Tibial nerve (tissue), 4 donors: ENCODE data around the gene FADS6. TPM values are rescaled to one million over a fixed set of nuclear protein-coding genes. Genes with fewer than 3 reads are reported as not detected.

Source experiments
- DNase-seq, 2 donors: peaks; one replicate each; pipeline ENCODE4 v3.0.0-alpha.2; 2019; ENCODE audit warnings: low spot score in 2 of 2
- H3K27ac ChIP-seq, 4 donors: fragments of 200-600 bp; sonication (generic) in 3 of 4; one replicate each; pipeline ENCODE4 v1.5.1; 2017 to 2019; ENCODE audit warnings: mild to moderate bottlenecking in 1 of 4
- H3K27me3 ChIP-seq, 2 donors: fragments of 200-600 bp; sonication (generic) in 1 of 2; one replicate each; pipeline versions ENCODE4 v1.5.1 to v1.6.0; 2017 to 2019
- H3K36me3 ChIP-seq, 3 donors: fragments of 200-600 bp; sonication (generic); one replicate each; pipeline ENCODE4 v1.5.1; 2018 to 2019
- H3K4me1 ChIP-seq, 4 donors: fragments of 200-600 bp; sonication (generic) in 3 of 4; one replicate each; pipeline ENCODE4 v1.5.1; 2017 to 2019
- H3K4me3 ChIP-seq, 4 donors: fragments of 200-600 bp; sonication (generic) in 3 of 4; one replicate each; pipeline ENCODE4 v1.5.1; 2017 to 2019; ENCODE audit warnings: mild to moderate bottlenecking in 1 of 4, moderate library complexity in 1 of 4
- H3K9me3 ChIP-seq, 4 donors: fragments of 200-600 bp; sonication (generic) in 3 of 4; one replicate each; pipeline ENCODE4 v1.5.1; 2017 to 2019
- EP300 ChIP-seq, 2 donors: sonication (generic); formaldehyde crosslinking; IDR thresholded peaks; one replicate each; pipeline ENCODE4 v1.6.1; 2017; ENCODE audit warnings: antibody characterized with exemption in 2 of 2, mild to moderate bottlenecking in 1 of 2
- POLR2A ChIP-seq, 2 donors: fragments of 450-650 bp; IDR thresholded peaks; one replicate each; pipeline ENCODE4 v1.6.1; 2017; ENCODE audit warnings: antibody characterized with exemption in 2 of 2, mild to moderate bottlenecking in 2 of 2, moderate library complexity in 2 of 2
- WGBS, 2 donors: methylation state at CpG; one replicate each; pipeline ENCODE4 v1.1.5; 2018; 5-methylcytosine and 5-hydroxymethylcytosine counted together
- total RNA-seq, 4 donors: library from RNA; depleted of rRNA; stranded (reverse); fragments of >200 nt; gene quantifications; one replicate each; pipeline ENCODE4 v1.1.0, GENCODE V29; 2016
- TF ChIP-seq, protein P1 (sequence below), 5 experiments: fragments of 200-600 bp in 3 of 5; fragments of 450-650 bp in 2 of 5; sonication (generic) in 3 of 5; IDR thresholded peaks; one replicate each; pipeline ENCODE4 v1.5.1; 2016 to 2019; ENCODE audit warnings: antibody characterized with exemption in 5 of 5, mild to moderate bottlenecking in 3 of 5, moderate library complexity in 2 of 5

The FADS6 gene
- total RNA-seq, 4 donors from 2014 or later, result not detected

DNA sequence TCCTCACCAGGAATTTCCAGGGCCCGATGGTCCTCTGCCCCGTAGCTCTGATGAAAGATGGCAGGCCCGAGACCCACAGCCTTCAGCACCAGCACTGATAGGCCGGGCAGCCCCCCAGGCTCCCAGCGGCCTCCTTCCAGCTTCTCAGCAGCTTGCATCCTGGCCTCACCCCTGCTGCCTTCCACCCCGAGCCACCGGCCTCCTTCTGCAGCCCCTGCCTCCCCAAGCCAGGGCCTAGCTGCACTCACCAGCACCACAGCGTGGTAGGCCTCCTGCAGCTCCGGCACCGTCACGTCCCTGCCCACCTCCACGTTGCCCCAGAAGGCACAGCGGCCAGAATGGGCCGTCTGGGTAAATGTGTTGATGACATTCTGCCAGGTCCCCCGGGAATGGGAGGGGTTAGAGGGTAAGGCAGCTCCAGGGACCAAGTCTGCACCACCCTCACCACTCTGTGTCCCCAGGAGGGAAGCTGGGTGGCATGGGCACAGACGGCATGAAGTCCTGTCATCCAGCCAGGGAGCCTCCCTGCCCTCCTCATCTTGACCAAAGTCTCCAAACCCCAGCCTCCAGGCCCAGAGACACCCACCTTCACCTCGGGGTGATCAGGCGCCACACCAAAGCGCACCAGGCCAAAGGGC, 27.1 kb downstream of the FADS6 start:
- no peak for DNase-seq
- Histone ChIP-seq H3K4me1 (peaks cover 0 to 19% (median 3%) of the 10 kb centered on the region in 4 donors), H3K27me3 (peaks cover 0 to 4% of the 10 kb centered on the region in 2 donors), H3K27ac (no peak overlapping the region), H3K9me3 (no peaks in the 10 kb centered on the region), H3K4me3 (no peak overlapping the region), H3K36me3 (peaks cover 0 to 17% (median 0%) of the 10 kb centered on the region in 3 donors)
- TF ChIP-seq POLR2A (IDR thresholded peaks at IDR 0.05) (no peak), EP300 (IDR thresholded peaks at IDR 0.05) (no peak)
- TF ChIP-seq, protein P1, sequence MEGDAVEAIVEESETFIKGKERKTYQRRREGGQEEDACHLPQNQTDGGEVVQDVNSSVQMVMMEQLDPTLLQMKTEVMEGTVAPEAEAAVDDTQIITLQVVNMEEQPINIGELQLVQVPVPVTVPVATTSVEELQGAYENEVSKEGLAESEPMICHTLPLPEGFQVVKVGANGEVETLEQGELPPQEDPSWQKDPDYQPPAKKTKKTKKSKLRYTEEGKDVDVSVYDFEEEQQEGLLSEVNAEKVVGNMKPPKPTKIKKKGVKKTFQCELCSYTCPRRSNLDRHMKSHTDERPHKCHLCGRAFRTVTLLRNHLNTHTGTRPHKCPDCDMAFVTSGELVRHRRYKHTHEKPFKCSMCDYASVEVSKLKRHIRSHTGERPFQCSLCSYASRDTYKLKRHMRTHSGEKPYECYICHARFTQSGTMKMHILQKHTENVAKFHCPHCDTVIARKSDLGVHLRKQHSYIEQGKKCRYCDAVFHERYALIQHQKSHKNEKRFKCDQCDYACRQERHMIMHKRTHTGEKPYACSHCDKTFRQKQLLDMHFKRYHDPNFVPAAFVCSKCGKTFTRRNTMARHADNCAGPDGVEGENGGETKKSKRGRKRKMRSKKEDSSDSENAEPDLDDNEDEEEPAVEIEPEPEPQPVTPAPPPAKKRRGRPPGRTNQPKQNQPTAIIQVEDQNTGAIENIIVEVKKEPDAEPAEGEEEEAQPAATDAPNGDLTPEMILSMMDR (IDR thresholded peaks at IDR 0.05), result no peak
- WGBS, 2 donors, result 71 to 89% methylated on average over 14 to 17 of the region's 19 CpGs

DNA sequence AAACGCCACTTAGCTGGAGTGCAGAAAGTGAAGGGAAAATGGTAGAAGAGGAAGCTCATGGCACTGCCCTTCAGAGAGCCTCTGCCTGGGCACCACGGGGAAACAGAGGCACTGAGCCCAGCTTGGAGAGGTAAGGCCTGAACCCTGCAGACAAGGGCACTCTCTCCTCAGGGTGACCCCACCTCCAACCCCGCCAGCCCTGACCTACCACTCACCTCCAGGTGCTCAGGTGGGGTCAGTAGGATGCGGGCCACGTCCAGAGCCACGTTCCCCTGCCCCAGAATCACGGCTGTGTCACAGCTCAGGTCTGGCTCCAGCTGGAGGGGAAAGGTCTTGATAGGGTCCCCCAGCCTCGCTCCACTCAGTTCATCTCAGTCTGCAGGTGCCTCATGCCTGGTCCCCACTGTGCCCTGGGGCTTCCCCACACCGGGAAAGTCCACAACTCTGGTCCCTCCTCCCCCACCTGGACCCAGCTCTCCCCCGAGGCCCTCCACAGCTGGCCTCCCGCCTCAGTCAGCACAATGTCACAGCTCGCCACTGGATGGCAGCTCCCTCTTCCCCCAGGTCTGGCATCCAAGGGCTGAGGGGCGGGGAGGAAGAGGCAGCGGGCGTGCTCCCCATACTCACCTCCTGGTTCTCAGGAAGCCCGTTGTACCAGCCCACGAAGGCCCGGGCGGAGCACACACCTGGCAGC, 27.8 kb downstream of the FADS6 start:
- WGBS, 2 donors, result 73 to 78% methylated on average over 18 to 19 of the region's 19 CpGs
- peaks cover 0 to 11% of the 10 kb centered on the region in 2 donors for H3K27me3 ChIP-seq
- H3K9me3 ChIP-seq, result no peaks in the 10 kb centered on the region
- TF ChIP-seq EP300 (IDR thresholded peaks at IDR 0.05) (no peak), POLR2A (IDR thresholded peaks at IDR 0.05) (no peak)
- TF ChIP-seq, protein P1 (IDR thresholded peaks at IDR 0.05), result no peak
- peaks cover 0 to 24% (median 10%) of the 10 kb centered on the region in 4 donors for H3K4me1 ChIP-seq
- H3K36me3 ChIP-seq, result peaks cover 0 to 17% (median 0%) of the 10 kb centered on the region in 3 donors
- no peak overlapping the region for H3K27ac ChIP-seq
- H3K4me3 ChIP-seq, result no peak overlapping the region
- no peak for DNase-seq

DNA sequence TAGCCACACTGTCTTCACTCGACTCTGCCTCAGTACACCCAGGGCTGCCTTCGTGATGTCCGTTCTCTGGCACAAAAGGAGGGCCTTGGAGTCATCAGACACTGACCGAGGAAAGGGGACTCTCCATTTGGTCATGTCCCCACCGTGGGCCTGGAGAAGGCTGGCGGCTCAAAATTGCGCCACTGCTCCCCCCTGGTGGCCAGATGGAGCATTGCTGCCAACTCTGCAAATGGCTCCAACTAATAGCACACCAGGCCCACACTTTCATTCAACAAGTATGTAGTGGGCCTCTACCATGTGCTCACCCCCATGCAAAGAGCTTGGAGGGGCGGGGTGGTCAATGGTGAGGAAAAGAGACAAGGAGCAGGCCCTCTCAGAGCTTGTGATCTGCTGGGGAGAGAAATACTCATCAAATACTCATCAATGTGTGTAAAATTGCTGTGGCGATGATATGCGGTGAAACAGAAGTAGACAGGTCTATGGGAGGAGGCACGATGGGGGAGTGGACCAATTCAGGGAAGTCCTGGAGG, 28.5 kb downstream of the FADS6 start:
- 23 to 58% methylated on average over 4 to 11 of the region's 11 CpGs for WGBS, 2 donors
- Histone ChIP-seq H3K36me3 (peaks cover 0 to 17% (median 0%) of the 10 kb centered on the region in 3 donors), H3K4me3 (no peak overlapping the region), H3K27ac (no peak overlapping the region), H3K27me3 (peaks cover 0 to 18% of the 10 kb centered on the region in 2 donors), H3K4me1 (peaks cover 0 to 31% (median 17%) of the 10 kb centered on the region in 4 donors), H3K9me3 (no peaks in the 10 kb centered on the region)
- DNase-seq, result peak; percentile 74 to 88
- TF ChIP-seq POLR2A (IDR thresholded peaks at IDR 0.05) (no peak), EP300 (IDR thresholded peaks at IDR 0.05) (no peak)
- TF ChIP-seq, protein P1 (IDR thresholded peaks at IDR 0.05), result peak; percentile 92 to 97 (median 97)

DNA sequence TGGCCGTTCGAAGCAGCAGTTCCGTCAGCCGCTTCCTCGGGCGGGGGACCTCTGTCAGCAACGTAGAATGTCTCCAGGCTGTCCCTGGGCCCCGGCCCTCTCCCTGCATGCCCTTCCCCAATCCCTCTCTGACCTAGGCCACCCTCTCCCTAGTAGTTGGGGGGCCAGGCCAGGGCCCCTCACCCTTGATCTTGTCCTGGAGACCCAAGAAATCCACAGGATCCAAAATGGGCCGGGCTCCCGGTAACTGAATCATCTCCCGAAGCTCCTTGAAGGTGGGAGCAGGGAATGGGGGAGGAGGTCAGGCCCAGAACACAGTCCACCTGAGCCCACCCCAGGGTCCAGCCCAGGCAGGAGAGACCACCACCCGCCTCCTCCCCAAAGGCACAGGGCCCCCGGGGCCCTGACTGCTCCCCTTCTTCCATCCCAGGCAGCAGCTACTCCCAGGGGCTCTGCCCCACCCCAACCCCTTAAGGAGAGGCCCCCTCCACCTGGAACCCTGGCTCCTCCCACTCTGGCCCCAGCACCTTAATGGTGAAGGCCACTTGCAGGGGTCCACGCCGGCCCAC, 29.1 kb downstream of the FADS6 start:
- no peak overlapping the region for H3K4me3 ChIP-seq
- H3K9me3 ChIP-seq, result no peaks in the 10 kb centered on the region
- WGBS, 2 donors, result 87 to 89% methylated on average over 13 to 15 of the region's 15 CpGs
- peaks cover 0 to 24% of the 10 kb centered on the region in 2 donors for H3K27me3 ChIP-seq
- peaks cover 0 to 36% (median 20%) of the 10 kb centered on the region in 4 donors for H3K4me1 ChIP-seq
- no peak for DNase-seq
- TF ChIP-seq, protein P1 (IDR thresholded peaks at IDR 0.05), result no peak
- no peak for TF ChIP-seq EP300 (IDR thresholded peaks at IDR 0.05)
- peaks cover 0 to 16% (median 0%) of the 10 kb centered on the region in 3 donors for H3K36me3 ChIP-seq
- no peak overlapping the region for H3K27ac ChIP-seq
